Esophagus squamous epithelium (tissue), 5 donors: ENCODE data around the gene RAPGEF5. TPM values are rescaled to one million over a fixed set of nuclear protein-coding genes. Genes with fewer than 3 reads are reported as not detected.

ENCODE experiments used
- DNase-seq: peaks from one replicate; lab custom pipeline; 2025; lab: John Stamatoyannopoulos, UW
- H3K27ac ChIP-seq, 4 donors: fragments of 200-600 bp; sonication (generic); one replicate each; pipeline ENCODE4 v1.5.1; 2016 to 2019; ENCODE audit warnings: mild to moderate bottlenecking in 1 of 4
- H3K27me3 ChIP-seq, 4 donors: fragments of 200-600 bp; sonication (generic); 1 replicate in 3 of 4; 2 replicates in 1 of 4; pipeline versions ENCODE4 v1.5.1 to v1.6.0; 2017 to 2021; ENCODE audit warnings: antibody characterized with exemption in 1 of 4
- H3K36me3 ChIP-seq, 3 donors: fragments of 200-600 bp; sonication (generic); one replicate each; pipeline ENCODE4 v1.5.1; 2016 to 2019
- H3K4me1 ChIP-seq, 3 donors: fragments of 200-600 bp; sonication (generic); one replicate each; pipeline ENCODE4 v1.5.1; 2017 to 2019
- H3K4me3 ChIP-seq, 4 donors: fragments of 200-600 bp; sonication (generic); 1 replicate in 3 of 4; 2 replicates in 1 of 4; pipeline ENCODE4 v1.5.1; 2016 to 2019; ENCODE audit warnings: mild to moderate bottlenecking in 2 of 4, moderate library complexity in 1 of 4
- H3K9me3 ChIP-seq, 3 donors: fragments of 200-600 bp; sonication (generic); one replicate each; pipeline ENCODE4 v1.5.1; 2016 to 2019
- CTCF ChIP-seq, 6 experiments: fragments of 450-650 bp in 4 of 6; fragments of 200-600 bp in 2 of 6; sonication (generic) in 2 of 6; IDR thresholded peaks; one replicate each; pipeline ENCODE4 v1.5.1; 2016 to 2019; ENCODE audit warnings: antibody characterized with exemption in 6 of 6, mild to moderate bottlenecking in 4 of 6, moderate library complexity in 4 of 6
- POLR2A ChIP-seq, 4 donors: fragments of 450-650 bp; IDR thresholded peaks; one replicate each; pipeline ENCODE4 v1.6.1; 2017; ENCODE audit warnings: antibody characterized with exemption in 4 of 4, mild to moderate bottlenecking in 4 of 4, moderate library complexity in 3 of 4
- WGBS, 2 donors: methylation state at CpG; one replicate each; pipeline ENCODE4 v1.1.5; 2018; 5-methylcytosine and 5-hydroxymethylcytosine counted together
- intact Hi-C: fragments of 100-400 bp; cut with DNase I; formaldehyde crosslinking; loops from one replicate; pipeline ENCODE4 v1.15.0; 2022
- total RNA-seq, 4 donors: library from RNA; depleted of rRNA; stranded (reverse); fragments of >200 nt; gene quantifications; one replicate each; pipeline ENCODE4 v1.1.0, GENCODE V29; 2016
- donor health status: DM: yes; HTN: yes; CAD: no.

The RAPGEF5 gene
- total RNA-seq, 4 donors from 2014 or later = 16.9 to 50.5 (median 38.4) TPM

- no peak for DNase-seq
- Histone ChIP-seq H3K36me3 (peaks cover 0 to 39% (median 0%) of the 10 kb centered on the region in 3 donors), H3K27me3 (no peaks in the 10 kb centered on the region), H3K9me3 (no peaks in the 10 kb centered on the region), H3K27ac (no peak overlapping the region), H3K4me3 (no peak overlapping the region), H3K4me1 (peaks cover 0 to 7% (median 0%) of the 10 kb centered on the region in 3 donors)
- 80 to 88% methylated on average over 1 of the region's 1 CpG for WGBS, 2 donors
- TF ChIP-seq POLR2A (IDR thresholded peaks at IDR 0.05) (no peak), CTCF (IDR thresholded peaks at IDR 0.05) (no peak)
- intact Hi-C loops = no loop called here
Measured at GRCh38 chr7:22168129-22168634, 188.8 kb downstream of the RAPGEF5 start.

GRCh38 chr7:22167482-22167881 lies 189.5 kb downstream of the RAPGEF5 start:
- no peaks in the 10 kb centered on the region for H3K9me3 ChIP-seq
- TF ChIP-seq POLR2A (IDR thresholded peaks at IDR 0.05) (no peak), CTCF (IDR thresholded peaks at IDR 0.05) (no peak)
- H3K36me3 ChIP-seq = peaks cover 0 to 43% (median 0%) of the 10 kb centered on the region in 3 donors
- no peak overlapping the region for H3K4me3 ChIP-seq
- H3K27ac ChIP-seq = no peak overlapping the region
- 80 to 86% methylated on average over 1 of the region's 1 CpG for WGBS, 2 donors
- intact Hi-C loops = no loop called here
- H3K27me3 ChIP-seq = no peaks in the 10 kb centered on the region
- H3K4me1 ChIP-seq = no peaks in the 10 kb centered on the region
- DNase-seq = no peak

- H3K27ac ChIP-seq = no peak overlapping the region
- TF ChIP-seq CTCF (IDR thresholded peaks at IDR 0.05) = no peak
- no peaks in the 10 kb centered on the region for H3K27me3 ChIP-seq
- intact Hi-C loops = no loop called here
- 47 to 49% methylated on average over 2 of the region's 2 CpGs for WGBS, 2 donors
- no peak for DNase-seq
- no peak overlapping the region for H3K4me3 ChIP-seq
- H3K4me1 ChIP-seq = no peaks in the 10 kb centered on the region
- peaks cover 0 to 48% (median 0%) of the 10 kb centered on the region in 3 donors for H3K36me3 ChIP-seq
- H3K9me3 ChIP-seq = no peaks in the 10 kb centered on the region
Measured at GRCh38 chr7:22166928-22167327, 190.0 kb downstream of the RAPGEF5 start.

- H3K9me3 ChIP-seq = no peaks in the 10 kb centered on the region
- peaks cover 0 to 93% (median 0%) of the 10 kb centered on the region in 3 donors for H3K36me3 ChIP-seq
- WGBS, 2 donors = 42 to 44% methylated on average over 2 of the region's 2 CpGs
- TF ChIP-seq CTCF (IDR thresholded peaks at IDR 0.05) = no peak
- no peak for TF ChIP-seq POLR2A (IDR thresholded peaks at IDR 0.05)
- H3K4me1 ChIP-seq = peaks cover 0 to 8% (median 0%) of the 10 kb centered on the region in 3 donors
- H3K27ac ChIP-seq = no peak overlapping the region
- H3K4me3 ChIP-seq = no peak overlapping the region
- no peaks in the 10 kb centered on the region for H3K27me3 ChIP-seq
- no peak for DNase-seq
- intact Hi-C loops = no loop called here
Measured at GRCh38 chr7:22159341-22159740, 197.6 kb downstream of the RAPGEF5 start.

GRCh38 chr7:22157552-22157951 lies 199.4 kb downstream of the RAPGEF5 start:
- Histone ChIP-seq H3K4me1 (peaks cover 0 to 8% (median 0%) of the 10 kb centered on the region in 3 donors), H3K9me3 (no peaks in the 10 kb centered on the region), H3K27ac (no peak overlapping the region), H3K36me3 (peaks cover 0 to 98% (median 0%) of the 10 kb centered on the region in 3 donors), H3K27me3 (no peaks in the 10 kb centered on the region), H3K4me3 (no peak overlapping the region)
- intact Hi-C loops = no loop called here
- TF ChIP-seq CTCF (IDR thresholded peaks at IDR 0.05) (no peak), POLR2A (IDR thresholded peaks at IDR 0.05) (no peak)
- whole genome bisulfite sequencing, 2 donors = 68 to 80% methylated on average over 9 of the region's 9 CpGs
- DNase-seq = no peak
